NCI-H1930 (cell line): ENCODE results near the gene ANKMY2.
"Not testable (repeated sequence)": the region's sequence is repeated elsewhere in the genome, so short reads cannot be mapped to it uniquely, and the experiment has no call there.

Experiments used
- DNase-seq, 2 experiments: peaks; one replicate each; lab custom pipeline; 2025; lab: John Stamatoyannopoulos, UW

The ANKMY2 gene

DNA sequence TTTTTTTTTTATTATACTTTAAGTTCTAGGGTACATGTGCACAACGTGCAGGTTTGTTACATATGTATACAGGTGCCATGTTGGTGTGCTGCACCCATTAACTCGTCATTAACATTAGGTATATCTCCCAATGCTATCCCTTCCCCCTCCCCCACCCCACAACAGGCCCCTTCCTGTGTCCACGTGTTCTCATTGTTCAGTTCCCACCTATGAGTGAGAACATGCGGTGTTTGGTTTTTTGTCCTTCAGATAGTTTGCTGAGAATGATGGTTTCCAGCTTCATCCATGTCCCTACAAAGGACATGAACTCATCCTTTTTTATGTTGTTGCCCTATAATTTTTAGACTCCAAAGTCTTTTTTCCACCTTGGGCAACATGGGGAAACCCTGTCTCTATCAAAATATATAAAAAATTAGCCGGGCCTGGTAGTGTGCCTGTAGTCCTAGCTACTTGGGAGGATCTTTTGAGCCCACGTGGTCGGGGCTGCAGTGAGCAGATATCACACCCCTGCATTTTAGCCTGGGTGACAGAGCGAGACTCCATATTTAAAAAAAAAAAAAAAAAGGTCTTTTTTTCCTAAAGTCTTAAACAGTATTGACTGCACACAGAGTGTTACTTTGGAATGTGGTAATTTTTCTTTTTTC lies 14.4 kb upstream of the ANKMY2 start:
- DNase-seq: not testable (repeated sequence)

- no peak for DNase-seq
Observed at GRCh38 chr7:16657656-16658279, 12.2 kb upstream of the ANKMY2 start.

DNA sequence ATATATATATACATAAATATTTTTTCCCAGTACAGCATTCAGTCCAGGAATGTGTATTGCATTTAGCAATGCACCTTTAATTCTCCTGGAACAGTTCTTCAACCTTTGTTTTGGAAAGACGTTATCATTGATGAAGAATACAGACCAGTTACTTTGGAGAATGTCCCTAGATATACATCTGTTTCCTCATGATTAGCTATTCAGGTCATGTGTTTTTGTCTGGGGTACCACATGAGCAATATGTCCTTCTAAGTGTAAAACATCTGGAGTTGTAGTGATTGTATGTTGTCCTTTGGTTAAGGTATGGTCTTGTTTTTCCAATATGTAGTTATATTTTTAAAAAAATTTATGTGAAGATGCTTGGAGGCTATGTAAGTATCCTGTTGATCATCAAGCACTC lies 10.6 kb upstream of the ANKMY2 start:
- DNase-seq: no peak

DNA sequence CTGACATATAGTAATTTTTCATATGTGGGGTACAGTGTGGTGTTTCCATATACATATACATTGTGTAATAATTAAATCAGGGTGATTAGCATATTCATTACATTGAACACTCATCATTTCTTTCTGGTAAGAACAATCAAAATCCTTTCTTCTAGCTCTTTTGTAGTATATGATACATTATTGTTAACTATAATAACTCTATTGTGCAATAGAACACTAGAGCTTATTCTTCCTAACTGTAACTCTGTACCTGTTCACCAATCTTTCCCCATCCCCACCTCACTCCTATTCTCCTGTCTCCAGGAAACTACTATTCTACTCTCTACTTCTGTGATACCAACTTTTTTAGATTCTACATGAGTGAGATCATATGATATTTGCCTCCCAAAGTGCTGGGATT lies 9.8 kb upstream of the ANKMY2 start:
- DNase-seq: no peak

DNA sequence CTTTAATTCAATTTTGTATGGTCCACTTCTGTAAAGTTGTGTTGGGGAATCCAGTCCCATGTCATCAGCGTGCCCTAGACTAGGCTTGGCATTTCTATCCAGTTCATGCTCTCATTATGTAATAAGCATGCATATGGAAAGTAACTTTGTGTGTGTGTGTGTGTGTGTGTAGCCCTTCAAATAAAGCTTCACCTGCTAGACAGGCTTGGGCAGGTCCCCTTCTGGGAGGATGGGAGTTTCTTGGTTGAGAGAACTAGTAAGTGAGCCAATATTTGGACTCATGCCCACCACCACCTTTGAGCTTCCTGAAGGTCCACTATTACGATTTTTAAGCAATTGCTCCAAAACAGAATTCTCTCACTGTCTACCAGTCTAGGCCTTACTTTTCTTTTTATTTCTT lies 7.3 kb upstream of the ANKMY2 start:
- no peak for DNase-seq

DNA sequence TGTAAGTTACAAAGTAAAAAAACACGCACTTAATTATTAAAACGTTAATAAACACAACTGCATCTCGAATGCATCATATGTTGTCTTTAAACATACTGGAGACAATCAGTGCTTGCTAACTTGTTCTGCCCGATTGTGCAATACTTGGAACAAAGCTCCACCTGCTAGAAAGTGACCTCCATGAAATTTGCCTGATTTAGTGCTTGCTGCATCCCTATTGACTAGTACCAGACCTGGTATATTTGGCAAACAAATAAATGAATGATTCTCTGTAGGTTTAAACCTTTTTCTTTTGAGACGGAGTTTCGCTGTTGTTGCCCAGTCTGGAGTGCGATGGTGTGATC lies 6.7 kb upstream of the ANKMY2 start:
- DNase-seq: no peak

DNA sequence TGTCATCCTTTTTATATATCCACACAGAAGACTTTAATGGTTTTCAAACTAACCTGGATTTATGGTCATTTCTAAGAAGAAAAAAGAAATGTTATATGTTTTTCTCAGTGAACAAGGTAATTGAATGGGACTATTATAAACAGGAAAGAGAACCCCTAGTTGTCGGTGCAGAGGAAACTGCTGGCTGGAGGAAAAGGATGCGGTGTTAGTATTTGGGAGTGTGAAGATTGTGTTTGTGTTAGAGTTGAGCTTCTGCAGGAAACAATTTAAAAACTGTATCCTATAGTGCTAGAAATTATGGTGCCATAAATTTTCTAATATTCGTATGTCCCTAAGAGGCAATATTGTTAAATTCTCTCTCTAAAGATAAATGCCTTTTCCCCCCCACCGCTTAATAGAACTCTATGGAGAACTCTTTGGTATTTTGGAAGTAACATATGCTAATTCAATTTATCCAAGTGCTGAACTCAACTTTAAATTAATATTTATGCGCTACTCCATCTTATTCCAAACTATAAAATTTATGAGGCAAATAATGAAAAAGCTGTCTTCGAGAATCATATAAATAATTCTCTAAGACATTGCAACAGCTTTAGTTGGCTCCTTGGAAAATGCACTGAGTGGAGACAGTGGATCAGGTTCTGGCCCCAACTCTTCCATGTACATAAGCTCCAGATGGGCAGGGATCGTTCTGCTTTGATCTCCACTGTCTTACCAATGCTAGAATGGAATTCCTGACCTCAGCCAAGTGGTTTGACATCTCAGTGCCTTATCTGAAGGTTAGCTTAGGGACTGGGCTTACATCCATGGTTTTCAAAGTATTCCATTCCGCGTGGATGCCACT lies 6.1 kb upstream of the ANKMY2 start:
- DNase-seq: no peak

GRCh38 chr7:16650266-16650665 lies 4.7 kb upstream of the ANKMY2 start:
- DNase-seq: no peak

GRCh38 chr7:16649196-16649595 lies 3.6 kb upstream of the ANKMY2 start:
- no peak for DNase-seq

GRCh38 chr7:16648551-16648950 lies 3.0 kb upstream of the ANKMY2 start:
- DNase-seq: no peak

- DNase-seq: no peak
Observed at GRCh38 chr7:16647435-16647960, 1.9 kb upstream of the ANKMY2 start.

- DNase-seq: no peak
Observed at GRCh38 chr7:16646472-16647072, 1.0 kb upstream of the ANKMY2 start.

- DNase-seq: no peak
Observed at GRCh38 chr7:16644636-16645592, 640 bp downstream of the ANKMY2 start.

DNA sequence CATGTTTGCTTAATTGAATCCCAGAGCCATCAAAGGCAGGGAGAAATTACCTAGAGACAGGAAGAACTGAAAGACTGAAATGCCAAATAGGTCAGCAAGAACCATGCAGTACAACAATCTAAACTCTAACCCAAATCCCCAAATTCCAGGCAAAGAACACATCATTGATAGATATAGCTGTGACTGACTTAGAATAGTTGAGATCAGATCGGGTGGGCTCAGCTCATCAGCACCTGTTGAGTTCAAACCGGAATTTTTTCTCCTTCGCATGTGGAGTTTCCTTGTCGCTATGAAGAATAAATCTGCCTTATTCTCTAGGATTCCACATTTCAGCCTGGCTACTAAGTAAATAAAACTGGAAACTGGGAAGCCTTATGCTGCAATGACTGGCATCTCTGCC lies 1.4 kb downstream of the ANKMY2 start:
- no peak for DNase-seq

GRCh38 chr7:16638282-16639280 lies 7.0 kb downstream of the ANKMY2 start:
- no peak for DNase-seq

DNA sequence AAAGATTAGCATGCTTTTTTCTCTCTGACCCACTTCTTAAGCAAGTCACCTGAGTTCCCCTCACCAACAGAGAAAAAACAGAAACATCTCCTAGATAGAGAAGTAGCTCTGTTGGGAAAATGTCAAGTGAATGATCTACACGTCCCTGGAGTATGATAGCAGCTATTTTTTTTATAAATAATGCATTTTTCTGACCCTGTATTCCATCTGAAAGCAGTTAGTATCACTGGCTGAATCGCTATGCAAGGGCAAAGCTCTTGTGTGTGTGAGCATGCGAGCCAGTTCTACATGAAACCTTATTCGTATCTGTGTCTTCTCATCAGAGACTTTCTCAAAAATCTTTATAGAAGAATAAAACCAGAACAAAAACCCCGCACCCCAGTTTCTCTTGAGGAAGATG lies 8.2 kb downstream of the ANKMY2 start:
- no peak for DNase-seq

GRCh38 chr7:16636555-16637101 lies 8.9 kb downstream of the ANKMY2 start:
- no peak for DNase-seq

- DNase-seq: no peak
Observed at GRCh38 chr7:16634271-16634738, 11.2 kb downstream of the ANKMY2 start.

GRCh38 chr7:16630654-16631053 lies 14.9 kb downstream of the ANKMY2 start:
- DNase-seq: no peak

GRCh38 chr7:16627236-16627635 lies 18.3 kb downstream of the ANKMY2 start:
- no peak for DNase-seq
